Measurements from ENCODE around the gene DCDC2.
"Not testable (repeated sequence)": the region's sequence is repeated elsewhere in the genome, so short reads cannot be mapped to it uniquely, and the experiment has no call there.

Gene DCDC2

GRCh38 chr6:24381476-24382219, 23.8 kb upstream of the DCDC2 start:
- in situ Hi-C loops (cut with MboI; ENCODE audit: low sequenced_read_pairs): no loop called here

- in situ Hi-C loops (cut with MboI; ENCODE audit: low sequenced_read_pairs): no loop called here
These were observed 20.7 kb upstream of the DCDC2 start for GRCh38 chr6:24378473-24379097.

GRCh38 chr6:24376871-24377270, 19.0 kb upstream of the DCDC2 start:
- in situ Hi-C loops (cut with MboI; ENCODE audit: low sequenced_read_pairs): no loop called here

GRCh38 chr6:24374612-24375011, 16.8 kb upstream of the DCDC2 start:
- in situ Hi-C loops (cut with MboI; ENCODE audit: low sequenced_read_pairs): no loop called here

- in situ Hi-C loops (cut with MboI; ENCODE audit: low sequenced_read_pairs): not testable (repeated sequence)
These were observed 7.3 kb upstream of the DCDC2 start for GRCh38 chr6:24365103-24365633.

- in situ Hi-C loops (cut with MboI; ENCODE audit: low sequenced_read_pairs): not testable (repeated sequence)
These were observed 4.5 kb upstream of the DCDC2 start for GRCh38 chr6:24362363-24362762.

GRCh38 chr6:24359640-24360454, 2.0 kb upstream of the DCDC2 start:
- in situ Hi-C loops (cut with MboI; ENCODE audit: low sequenced_read_pairs): no loop called here

- in situ Hi-C loops (cut with MboI; ENCODE audit: low sequenced_read_pairs): no loop called here
These were observed 461 bp upstream of the DCDC2 start for GRCh38 chr6:24358219-24358821.

- in situ Hi-C loops (cut with MboI; ENCODE audit: low sequenced_read_pairs): no loop called here
These were observed 1.4 kb downstream of the DCDC2 start for GRCh38 chr6:24356310-24356973.

GRCh38 chr6:24355393-24355792, 2.5 kb downstream of the DCDC2 start:
- in situ Hi-C loops (cut with MboI; ENCODE audit: low sequenced_read_pairs): no loop called here

- in situ Hi-C loops (cut with MboI; ENCODE audit: low sequenced_read_pairs): no loop called here
These were observed 4.0 kb downstream of the DCDC2 start for GRCh38 chr6:24353861-24354260.

- in situ Hi-C loops (cut with MboI; ENCODE audit: low sequenced_read_pairs): no loop called here
These were observed 5.4 kb downstream of the DCDC2 start for GRCh38 chr6:24352434-24352833.

- in situ Hi-C loops (cut with MboI; ENCODE audit: low sequenced_read_pairs): no loop called here
These were observed 12.9 kb downstream of the DCDC2 start for GRCh38 chr6:24344976-24345375.

- in situ Hi-C loops (cut with MboI; ENCODE audit: low sequenced_read_pairs): no loop called here
These were observed 16.6 kb downstream of the DCDC2 start for GRCh38 chr6:24340998-24341938.

- in situ Hi-C loops (cut with MboI; ENCODE audit: low sequenced_read_pairs): no loop called here
These were observed 17.9 kb downstream of the DCDC2 start for GRCh38 chr6:24339932-24340331.

- in situ Hi-C loops (cut with MboI; ENCODE audit: low sequenced_read_pairs): no loop called here
These were observed 23.6 kb downstream of the DCDC2 start for GRCh38 chr6:24334285-24334684.

- in situ Hi-C loops (cut with MboI; ENCODE audit: low sequenced_read_pairs): no loop called here
These were observed 25.5 kb downstream of the DCDC2 start for GRCh38 chr6:24332317-24332716.

- in situ Hi-C loops (cut with MboI; ENCODE audit: low sequenced_read_pairs): no loop called here
These were observed 27.6 kb downstream of the DCDC2 start for GRCh38 chr6:24330137-24330732.

- in situ Hi-C loops (cut with MboI; ENCODE audit: low sequenced_read_pairs): no loop called here
These were observed 28.4 kb downstream of the DCDC2 start for GRCh38 chr6:24329451-24329850.

All from HL-60/S4 treated with retinoic acid at 250 ng/mL for 4 days and 3 days (cell line).